CD4-positive, alpha-beta T cell (primary cell): ENCODE data around the gene SDE2. TPM values are rescaled to one million over a fixed set of nuclear protein-coding genes. Genes with fewer than 3 reads are reported as not detected.
"Not testable (repeated sequence)": the region's sequence is repeated elsewhere in the genome, so short reads cannot be mapped to it uniquely, and the experiment has no call there.

ENCODE experiments used
- ATAC-seq: fragments of 200-7000 bp; cut with Tn5 transposase; one replicate; pipeline ENCODE4 v1.10.0; 2022; ENCODE audit warnings: mild to moderate bottlenecking; ENCODE audit not compliant: poor library complexity
- CTCF ChIA-PET: fragments of 350-600 bp; sonication (Branson Sonifier 250); formaldehyde crosslinking; loops from one replicate; lab custom pipeline; 2021; ENCODE audit warnings: antibody characterized with exemption, inconsistent platforms; lab: Charles Lee
- POLR2A ChIA-PET: fragments of 350-600 bp; sonication (Branson Sonifier 250); formaldehyde crosslinking; loops from one replicate; lab custom pipeline; 2021; ENCODE audit warnings: antibody characterized with exemption, inconsistent platforms; lab: Charles Lee
- DNase-seq, 14 experiments: peaks; one replicate each; pipeline ENCODE4 v3.0.0-alpha.2; 2013 to 2020; ENCODE audit warnings: mixed read lengths in 2 of 14
- H3K27ac ChIP-seq, 2 donors: one replicate each; pipeline versions ENCODE4 v1.5.1 to v1.7.0; 2013; ENCODE audit warnings: low read length in 2 of 2, low read depth in 1 of 2, mild to moderate bottlenecking in 1 of 2
- H3K27me3 ChIP-seq, 2 experiments: 1 replicate in 1 of 2; 2 replicates in 1 of 2; pipeline versions ENCODE4 v1.6.1 to v1.7.0; 2013; ENCODE audit warnings: low read length in 2 of 2, control low read depth in 1 of 2, mild to moderate bottlenecking in 1 of 2, moderate library complexity in 1 of 2; ENCODE audit not compliant: insufficient read depth in 2 of 2, control insufficient read depth in 1 of 2
- H3K36me3 ChIP-seq: one replicate; pipeline ENCODE4 v1.6.1; 2013; ENCODE audit warnings: low read length, control low read depth; ENCODE audit not compliant: insufficient read depth
- H3K4me1 ChIP-seq: one replicate; pipeline ENCODE4 v1.6.1; 2013; ENCODE audit warnings: low read length, control low read depth; ENCODE audit not compliant: insufficient read depth
- H3K4me3 ChIP-seq: one replicate; pipeline ENCODE4 v1.5.1; 2013; ENCODE audit warnings: mild to moderate bottlenecking, low read length, moderate library complexity
- H3K9me3 ChIP-seq, 2 experiments: 1 replicate in 1 of 2; 2 replicates in 1 of 2; pipeline versions ENCODE4 v1.6.1 to v1.7.0; 2013; ENCODE audit warnings: low read length in 2 of 2, mild to moderate bottlenecking in 2 of 2, control low read depth in 1 of 2, moderate library complexity in 1 of 2; ENCODE audit not compliant: control insufficient read depth in 1 of 2, insufficient read depth in 1 of 2
- H3K27ac Mint-ChIP-seq: one replicate; pipeline ENCODE4 v1.8.0; 2020; ENCODE audit warnings: mixed read lengths
- H3K27me3 Mint-ChIP-seq: one replicate; pipeline ENCODE4 v1.8.0; 2021; ENCODE audit warnings: mixed read lengths
- H3K36me3 Mint-ChIP-seq: one replicate; pipeline ENCODE4 v1.8.0; 2021; ENCODE audit warnings: low read depth, mixed read lengths
- H3K4me1 Mint-ChIP-seq: one replicate; pipeline ENCODE4 v1.8.0; 2021; ENCODE audit warnings: low read depth, mixed read lengths
- H3K4me3 Mint-ChIP-seq: one replicate; pipeline ENCODE4 v1.8.0; 2020; ENCODE audit warnings: mild to moderate bottlenecking, mixed read lengths
- H3K9me3 Mint-ChIP-seq: one replicate; pipeline ENCODE4 v1.8.0; 2020; ENCODE audit warnings: mixed read lengths
- intact Hi-C, 2 experiments: fragments of 100-400 bp; cut with DNase I in 1 of 2; cut with micrococcal nuclease in 1 of 2; formaldehyde crosslinking; loops; one replicate each; pipeline versions ENCODE4 v1.15.1 to v1.9.0; 2023 to 2025; cut with DNase I, micrococcal nuclease
- total RNA-seq, 174 experiments: library from RNA in 2 of 174; stranded (reverse) in 2 of 174; gene quantifications; one replicate each; pipeline ENCODE4 v1.2.3 and lab custom pipeline; 2021 to 2026
- TF ChIP-seq, protein P1 (sequence below): fragments of 200-600 bp; IDR thresholded peaks from one replicate; pipeline ENCODE4 v1.8.0; 2022; ENCODE audit warnings: antibody characterized with exemption, mild to moderate bottlenecking

SDE2 gene
- total RNA-seq, 2 experiments from 2014 or later, result 48.2 to 49.3 TPM

DNA sequence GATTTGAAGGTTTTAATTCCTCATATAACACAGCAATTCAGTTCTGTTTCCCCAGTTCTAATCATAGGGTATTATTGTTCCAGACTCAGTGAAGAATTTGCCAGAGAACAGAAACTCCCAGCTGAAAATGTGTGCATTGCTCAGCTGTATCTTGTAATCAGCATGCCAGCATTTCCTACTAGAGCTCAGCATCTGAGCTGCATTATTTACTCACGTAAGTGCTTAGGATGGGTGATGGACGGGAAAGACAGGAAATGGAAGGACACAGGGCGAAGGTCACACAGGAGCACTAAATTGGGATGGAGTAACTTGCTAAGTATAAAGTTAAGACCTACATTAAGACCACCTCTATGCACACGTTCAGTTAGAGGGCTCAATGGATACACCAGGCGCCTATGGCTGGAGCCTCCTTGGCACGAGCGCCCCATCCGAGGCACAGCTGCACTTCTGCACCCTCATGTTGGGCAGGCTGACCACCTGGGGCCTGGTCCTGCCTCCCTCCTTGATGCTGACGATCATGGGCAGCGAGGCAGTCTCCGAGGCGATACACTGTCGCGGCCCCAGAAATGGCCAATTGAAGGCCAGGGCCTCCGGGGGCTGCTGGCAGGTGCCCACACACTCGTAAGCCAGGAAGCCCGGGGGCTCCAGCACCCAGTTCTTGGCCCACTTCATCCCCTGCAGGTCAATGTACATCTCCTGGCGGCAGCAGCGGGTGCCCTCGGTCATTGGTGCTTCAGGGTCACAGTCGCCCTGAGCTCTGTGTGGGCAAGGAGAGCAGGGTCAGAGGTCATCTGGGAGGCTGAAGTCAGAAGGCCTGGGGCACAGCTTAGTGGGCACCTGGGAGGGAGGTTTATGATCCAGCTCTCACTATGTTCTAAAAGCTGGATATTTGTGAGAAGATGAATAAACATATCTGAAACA is 61.8 kb downstream of the SDE2 start:
- no peaks in the 10 kb centered on the region for H3K9me3 Mint-ChIP-seq
- H3K27me3 ChIP-seq, result no peaks in the 10 kb centered on the region
- no peaks in the 10 kb centered on the region for H3K9me3 ChIP-seq
- H3K4me1 ChIP-seq, result no peaks in the 10 kb centered on the region
- H3K27ac ChIP-seq, result no peak overlapping the region
- H3K4me3 Mint-ChIP-seq, result no peak overlapping the region
- ChIA-PET CTCF (no interaction called here), POLR2A (interaction anchor here (0.8 to 1.3 kb wide), 4 partner anchors 13 to 135 kb away, joined by 3 to 4 read pairs (median 3); partner anchors contain the start of genes PYCR2 and TMEM63A)
- no peak overlapping the region for H3K4me3 ChIP-seq
- H3K27ac Mint-ChIP-seq, result no peak overlapping the region
- TF ChIP-seq, protein P1, sequence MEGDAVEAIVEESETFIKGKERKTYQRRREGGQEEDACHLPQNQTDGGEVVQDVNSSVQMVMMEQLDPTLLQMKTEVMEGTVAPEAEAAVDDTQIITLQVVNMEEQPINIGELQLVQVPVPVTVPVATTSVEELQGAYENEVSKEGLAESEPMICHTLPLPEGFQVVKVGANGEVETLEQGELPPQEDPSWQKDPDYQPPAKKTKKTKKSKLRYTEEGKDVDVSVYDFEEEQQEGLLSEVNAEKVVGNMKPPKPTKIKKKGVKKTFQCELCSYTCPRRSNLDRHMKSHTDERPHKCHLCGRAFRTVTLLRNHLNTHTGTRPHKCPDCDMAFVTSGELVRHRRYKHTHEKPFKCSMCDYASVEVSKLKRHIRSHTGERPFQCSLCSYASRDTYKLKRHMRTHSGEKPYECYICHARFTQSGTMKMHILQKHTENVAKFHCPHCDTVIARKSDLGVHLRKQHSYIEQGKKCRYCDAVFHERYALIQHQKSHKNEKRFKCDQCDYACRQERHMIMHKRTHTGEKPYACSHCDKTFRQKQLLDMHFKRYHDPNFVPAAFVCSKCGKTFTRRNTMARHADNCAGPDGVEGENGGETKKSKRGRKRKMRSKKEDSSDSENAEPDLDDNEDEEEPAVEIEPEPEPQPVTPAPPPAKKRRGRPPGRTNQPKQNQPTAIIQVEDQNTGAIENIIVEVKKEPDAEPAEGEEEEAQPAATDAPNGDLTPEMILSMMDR, result no peak
- H3K36me3 ChIP-seq, result no peaks in the 10 kb centered on the region
- H3K27me3 Mint-ChIP-seq, result peaks cover 3% of the 10 kb centered on the region
- intact Hi-C loops, result no loop called here
- ATAC-seq (no peak), DNase-seq (no peak)
- H3K4me1 Mint-ChIP-seq, result no peaks in the 10 kb centered on the region
- H3K36me3 Mint-ChIP-seq, result no peaks in the 10 kb centered on the region

DNA sequence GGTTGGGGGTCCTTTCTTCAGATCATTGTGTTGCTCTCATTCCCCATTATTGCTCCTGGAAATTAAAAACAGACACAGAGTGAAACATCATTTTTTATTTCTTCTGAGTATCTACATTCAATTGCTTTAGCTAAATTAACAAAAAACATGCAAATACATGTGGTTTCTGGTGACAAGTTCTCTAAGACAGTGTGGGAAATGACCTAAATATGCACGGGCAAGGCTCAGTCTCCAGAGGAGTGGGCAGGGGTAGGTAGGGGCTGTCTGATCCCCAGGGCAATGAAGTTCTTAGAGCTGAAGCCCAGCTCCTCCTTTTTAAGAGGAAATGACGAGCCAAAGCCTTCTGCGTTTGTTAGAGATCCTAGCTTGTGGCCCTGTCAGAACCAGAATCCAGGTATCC is 62.6 kb downstream of the SDE2 start:
- Histone ChIP-seq H3K36me3 (no peaks in the 10 kb centered on the region), H3K4me3 (no peak overlapping the region), H3K9me3 (no peaks in the 10 kb centered on the region), H3K27ac (no peak overlapping the region), H3K27me3 (no peaks in the 10 kb centered on the region), H3K4me1 (no peaks in the 10 kb centered on the region)
- ATAC-seq (no peak), DNase-seq (no peak)
- Mint-ChIP-seq H3K4me1 (no peaks in the 10 kb centered on the region), H3K36me3 (no peaks in the 10 kb centered on the region), H3K27ac (no peak overlapping the region), H3K9me3 (no peaks in the 10 kb centered on the region), H3K4me3 (no peak overlapping the region), H3K27me3 (peaks cover 3% of the 10 kb centered on the region)
- POLR2A ChIA-PET, result interaction anchor here (0.9 to 1.3 kb wide), 4 partner anchors 8 to 75 kb away, joined by 3 to 4 read pairs (median 3); partner anchors contain the start of genes PYCR2 and TMEM63A
- CTCF ChIA-PET, result no interaction called here
- TF ChIP-seq, protein P1, result no peak
- intact Hi-C loops, result no loop called here

DNA sequence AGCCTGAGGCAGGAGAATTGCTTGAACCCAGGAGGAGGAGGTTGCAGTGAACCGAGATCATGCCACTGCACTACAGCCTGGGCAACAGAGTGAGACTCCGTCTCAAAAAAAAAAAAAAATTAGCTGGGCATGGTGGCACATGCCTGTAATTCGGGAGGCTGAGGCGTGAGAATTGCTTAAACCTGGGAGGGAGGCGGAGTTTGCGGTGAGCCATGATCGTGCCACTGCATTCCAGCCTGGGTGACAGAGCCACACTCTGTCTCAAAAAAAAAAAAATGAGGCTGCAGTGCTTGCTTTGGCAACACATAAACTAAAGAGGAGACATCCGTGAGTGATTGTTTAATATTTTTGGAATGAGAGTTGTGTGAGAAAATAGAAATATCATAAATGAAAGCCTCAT is 63.1 kb downstream of the SDE2 start:
- H3K4me3 Mint-ChIP-seq, H3K27ac ChIP-seq, H3K4me3 ChIP-seq, intact Hi-C loops, CTCF ChIA-PET, H3K36me3 Mint-ChIP-seq, H3K27ac Mint-ChIP-seq, H3K4me1 ChIP-seq, H3K27me3 Mint-ChIP-seq, DNase-seq, H3K27me3 ChIP-seq, ATAC-seq, H3K9me3 ChIP-seq, H3K4me1 Mint-ChIP-seq, H3K9me3 Mint-ChIP-seq, H3K36me3 ChIP-seq: not testable (repeated sequence)
- POLR2A ChIA-PET, result interaction anchor here (0.9 to 1.3 kb wide), 4 partner anchors 9 to 75 kb away, joined by 3 to 4 read pairs (median 3); partner anchors contain the start of genes PYCR2 and TMEM63A
